GM19043 (cell line): ENCODE results near the gene LBP.
"Not testable (repeated sequence)": the region's sequence is repeated elsewhere in the genome, so short reads cannot be mapped to it uniquely, and the experiment has no call there.

Experiments
- ATAC-seq: cut with Tn5 transposase; IDR thresholded peaks from one replicate; pipeline ENCODE4 v1.9.1; 2021; ENCODE audit warnings: low read depth; ENCODE audit not compliant: unreplicated experiment

Gene LBP

GRCh38 chr20:38317422-38317821 is 28.9 kb upstream of the LBP start:
- no peak for ATAC-seq

- ATAC-seq: no peak
Measured at GRCh38 chr20:38320221-38320620, 26.1 kb upstream of the LBP start.

- no peak for ATAC-seq
Measured at GRCh38 chr20:38321959-38322598, 24.2 kb upstream of the LBP start.

DNA sequence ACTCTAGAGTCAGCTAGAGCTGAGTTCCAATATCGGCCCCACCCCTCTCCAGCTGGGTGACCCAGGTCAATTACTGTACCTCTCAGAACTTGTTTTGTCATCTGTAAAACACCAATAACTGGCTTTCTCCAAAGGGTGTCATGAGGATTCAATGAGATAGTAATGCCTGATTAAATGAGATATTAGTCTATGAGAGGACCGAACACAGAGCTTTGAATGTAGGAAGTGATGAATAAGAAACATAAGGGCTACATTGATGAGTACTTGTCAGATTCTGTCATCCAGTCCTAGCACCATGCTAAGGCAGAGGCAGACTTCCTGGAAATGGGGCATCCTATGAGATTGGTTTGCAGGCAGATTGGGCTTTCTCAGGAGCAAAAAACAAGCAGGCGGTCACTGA is 22.1 kb upstream of the LBP start:
- no peak for ATAC-seq

DNA sequence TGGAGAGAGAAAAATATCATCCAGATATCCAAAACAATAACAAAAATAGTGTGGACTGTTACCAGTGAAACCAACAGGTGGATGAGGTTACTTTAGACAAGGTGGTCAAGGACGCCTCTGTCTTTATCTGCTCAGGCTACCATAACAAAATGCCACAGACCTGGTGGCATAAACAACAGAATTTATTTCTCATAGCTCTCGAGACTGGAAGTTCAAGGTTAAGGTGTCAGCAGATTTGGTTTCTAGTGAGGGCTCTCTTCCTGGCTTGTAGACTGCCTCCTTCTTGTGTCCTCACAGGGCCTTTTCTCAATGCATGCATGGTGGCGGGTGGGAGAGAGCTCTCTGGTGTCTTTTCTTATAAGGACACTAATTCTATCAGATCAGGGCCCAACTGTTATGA is 21.1 kb upstream of the LBP start:
- no peak for ATAC-seq

GRCh38 chr20:38325905-38326304 is 20.4 kb upstream of the LBP start:
- no peak for ATAC-seq

DNA sequence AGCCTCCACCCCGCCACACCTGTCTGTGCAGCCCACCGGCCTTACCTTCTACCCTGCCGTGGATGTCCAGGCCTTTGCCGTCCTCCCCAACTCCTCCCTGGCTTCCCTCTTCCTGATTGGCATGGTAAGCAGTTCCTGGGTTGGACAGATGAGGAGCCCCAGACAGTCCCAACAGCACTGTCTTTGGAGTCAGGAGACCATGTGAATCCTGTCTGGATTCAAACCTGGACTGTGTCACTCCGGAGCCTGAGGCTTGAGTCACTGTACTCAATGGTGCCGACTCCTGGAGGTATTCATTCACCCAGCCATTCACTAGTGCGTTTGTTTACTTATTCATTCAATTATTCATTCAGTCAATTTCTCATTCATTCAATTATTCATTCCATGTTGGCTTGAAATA is 20.0 kb upstream of the LBP start:
- ATAC-seq: no peak

DNA sequence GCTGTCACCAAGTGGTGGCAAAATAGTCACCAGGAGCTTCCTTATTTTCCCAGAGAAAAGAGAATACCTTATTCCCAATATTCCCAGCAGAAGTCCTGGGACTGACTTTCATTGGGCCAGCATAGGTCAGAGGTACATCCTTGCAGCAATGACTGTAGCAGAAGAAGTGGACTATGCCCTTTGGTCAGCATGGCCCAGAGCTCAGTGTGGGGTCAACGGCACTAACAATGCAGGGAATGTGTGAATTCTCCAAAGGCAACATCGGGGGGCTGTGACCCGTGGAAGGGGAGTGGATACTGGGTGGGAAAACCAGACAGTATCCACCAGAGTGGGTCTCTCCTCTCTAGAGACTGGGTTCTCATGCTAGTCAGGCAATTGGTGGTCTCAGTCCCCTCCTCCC is 15.6 kb upstream of the LBP start:
- ATAC-seq: no peak

GRCh38 chr20:38331245-38331644 is 15.0 kb upstream of the LBP start:
- ATAC-seq: no peak

GRCh38 chr20:38331814-38332213 is 14.5 kb upstream of the LBP start:
- no peak for ATAC-seq

DNA sequence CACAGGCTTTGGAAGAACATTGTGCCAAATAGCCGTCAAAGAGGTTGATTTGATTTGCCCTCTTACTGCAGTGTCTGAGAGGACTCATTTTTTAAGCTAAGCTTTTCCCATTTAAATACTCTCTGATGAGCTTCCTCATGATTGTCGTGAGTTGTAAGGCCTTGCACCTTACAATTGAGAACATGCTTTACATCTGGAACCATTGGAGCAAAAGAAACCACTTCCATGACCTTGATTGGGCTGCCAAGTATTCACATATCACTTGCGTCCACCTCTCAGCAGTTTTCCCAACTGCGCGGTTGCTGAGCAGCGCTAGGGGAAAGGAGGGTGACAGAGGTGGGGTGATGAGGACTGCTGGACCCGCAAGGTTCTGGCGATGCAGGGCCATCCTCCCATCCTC is 12.3 kb upstream of the LBP start:
- no peak for ATAC-seq

DNA sequence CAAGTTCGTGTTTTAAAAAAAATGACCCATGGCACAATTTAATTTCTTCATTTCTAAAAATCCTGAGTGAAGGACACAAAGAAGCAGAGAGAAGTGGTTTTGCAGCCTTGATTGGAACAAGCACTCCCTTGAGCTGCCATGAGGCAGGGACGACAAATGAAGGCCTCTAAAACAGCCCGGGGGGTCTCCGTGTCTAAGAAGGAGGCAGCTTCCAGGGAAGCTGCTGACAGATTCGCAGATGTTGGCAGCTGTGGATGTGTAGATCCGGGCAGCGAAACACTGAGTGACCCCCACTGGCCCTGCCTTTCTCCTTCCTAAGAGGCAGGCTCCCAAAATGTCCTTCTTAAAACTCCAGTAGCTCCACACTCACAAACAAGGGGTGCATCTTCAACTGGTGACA is 9.6 kb upstream of the LBP start:
- ATAC-seq: no peak

DNA sequence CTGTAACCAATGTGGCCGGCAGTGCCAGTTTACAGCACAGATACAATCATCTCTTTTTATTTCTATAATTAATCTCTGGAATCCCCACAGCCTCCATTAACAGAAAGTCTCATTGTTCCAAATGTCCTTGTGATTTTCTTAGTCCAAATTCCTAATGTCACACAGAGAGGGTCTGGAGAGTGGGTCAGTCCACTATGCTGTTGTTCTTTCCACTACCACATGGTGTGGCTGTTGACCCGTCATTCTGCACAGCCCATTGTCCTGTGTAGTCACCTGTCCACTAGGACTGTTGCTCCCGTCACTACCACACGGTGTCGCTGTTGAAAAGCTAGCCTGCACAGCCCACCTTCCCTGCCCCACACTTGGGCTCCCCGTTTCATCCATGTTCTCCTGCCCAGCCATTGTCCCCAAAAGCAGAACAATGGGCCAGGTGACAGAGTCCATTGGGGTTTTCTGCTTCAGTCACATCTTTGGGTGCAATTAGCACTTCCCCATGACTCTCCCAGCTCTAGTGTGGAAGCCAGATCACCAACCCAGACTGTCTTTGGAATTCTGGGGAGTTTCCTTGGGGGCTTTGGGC is 8.6 kb upstream of the LBP start:
- ATAC-seq: no peak

- no peak for ATAC-seq
Measured at GRCh38 chr20:38338849-38339520, 7.3 kb upstream of the LBP start.

DNA sequence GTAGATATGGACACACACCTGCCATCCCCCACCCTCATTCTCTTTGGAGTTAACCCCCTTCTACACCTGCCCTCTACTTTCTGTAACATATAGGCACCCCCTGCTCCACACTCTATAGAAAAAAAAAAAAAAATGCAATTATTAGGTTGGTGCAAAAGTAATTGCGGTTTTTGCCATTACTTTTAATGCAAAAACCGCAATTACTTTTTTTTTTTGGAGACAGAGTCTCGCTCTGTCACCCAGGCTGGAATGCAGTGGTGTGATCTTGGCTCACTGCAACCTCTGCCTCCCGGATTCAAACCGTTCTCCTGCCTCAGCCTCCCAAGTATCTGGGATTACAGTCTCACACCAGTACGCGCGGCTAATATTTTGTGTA is 6.8 kb upstream of the LBP start:
- ATAC-seq: not testable (repeated sequence)

GRCh38 chr20:38339997-38340396 is 6.3 kb upstream of the LBP start:
- no peak for ATAC-seq

GRCh38 chr20:38340693-38341092 is 5.6 kb upstream of the LBP start:
- ATAC-seq: no peak

DNA sequence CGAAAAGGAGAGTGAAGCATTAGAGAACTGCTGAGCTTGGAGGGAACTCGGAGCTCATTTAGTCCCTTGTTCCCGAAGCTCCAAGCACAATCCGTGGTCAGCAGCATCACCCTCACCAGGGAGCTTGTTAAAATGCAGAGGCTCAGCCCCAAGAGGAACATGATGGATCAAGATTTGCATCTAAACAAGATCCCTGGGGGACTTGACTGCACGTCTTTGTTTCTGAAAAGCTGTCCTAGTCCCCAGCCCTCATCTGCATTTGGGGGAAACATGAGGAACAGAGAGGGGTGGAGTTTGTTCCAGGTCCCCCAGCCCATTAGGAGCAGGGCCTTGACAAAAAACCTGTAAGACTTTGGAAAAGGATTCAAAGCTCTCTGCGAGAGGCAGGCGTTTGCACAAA is 4.1 kb upstream of the LBP start:
- no peak for ATAC-seq

DNA sequence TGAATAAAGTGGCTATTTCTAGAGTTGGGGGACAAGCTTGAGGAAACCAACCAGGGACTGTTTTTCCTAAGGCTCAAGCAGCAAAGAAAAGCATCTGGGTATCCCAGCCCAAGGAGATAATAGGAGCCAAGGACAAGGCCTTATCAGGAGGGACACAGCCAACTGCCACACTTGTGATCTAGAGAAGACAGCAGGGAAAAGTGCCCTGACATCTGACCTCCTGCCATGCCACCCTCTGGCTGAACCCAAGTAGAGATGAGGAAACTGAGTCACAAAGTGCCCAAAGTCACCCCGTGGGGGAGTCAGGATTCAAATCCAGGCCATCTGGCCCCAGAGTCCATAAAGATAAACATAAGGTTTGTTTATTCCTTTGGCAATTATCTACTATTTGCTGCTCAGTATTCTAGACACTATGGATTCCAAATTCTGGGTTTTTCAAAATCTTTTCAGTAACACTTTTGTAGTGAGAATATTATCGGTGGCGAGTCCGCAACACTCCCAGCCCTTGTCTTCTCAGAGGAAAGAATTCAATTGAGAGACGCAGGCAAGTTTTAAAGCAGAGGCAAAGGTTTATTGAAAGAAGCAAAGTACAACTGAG is 3.5 kb upstream of the LBP start:
- ATAC-seq: no peak

DNA sequence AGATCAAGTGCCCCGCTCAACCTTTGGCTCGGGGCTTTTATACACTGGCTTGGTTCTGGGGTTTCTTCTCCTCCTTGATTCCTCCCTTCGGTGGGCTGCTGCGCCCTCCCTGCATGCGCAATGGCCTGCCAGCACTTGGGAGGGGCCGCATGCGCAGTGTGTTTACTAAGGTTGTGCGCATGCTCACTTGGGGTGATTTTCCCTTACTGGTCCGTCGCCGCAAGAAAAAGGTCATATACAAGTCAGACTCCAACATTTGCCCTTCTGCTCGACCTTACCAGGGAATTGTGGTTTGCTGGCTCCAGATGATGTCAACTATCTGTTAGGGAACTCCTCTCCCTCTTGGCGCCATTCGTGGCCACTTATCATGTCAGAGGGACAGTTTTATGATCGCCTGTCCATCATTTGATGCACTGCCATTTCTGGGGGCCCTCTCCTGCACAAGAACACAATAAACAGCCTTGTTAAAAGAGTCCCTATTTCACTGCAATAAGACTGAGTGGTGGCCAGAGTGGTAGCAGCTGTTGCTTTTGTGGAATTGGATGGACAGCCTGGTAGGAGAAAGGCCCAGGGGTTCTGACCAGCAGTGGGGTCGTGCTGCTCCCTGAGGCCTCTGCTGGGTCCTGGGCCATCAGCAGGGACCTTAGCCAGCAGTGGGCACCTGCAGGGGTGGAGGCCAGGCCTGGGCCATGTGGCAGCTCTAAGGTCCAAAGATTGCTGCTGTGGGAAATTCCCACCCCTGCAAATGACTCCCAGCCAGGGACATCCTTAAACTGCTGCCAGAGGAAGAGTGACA is 2.8 kb upstream of the LBP start:
- no peak for ATAC-seq

DNA sequence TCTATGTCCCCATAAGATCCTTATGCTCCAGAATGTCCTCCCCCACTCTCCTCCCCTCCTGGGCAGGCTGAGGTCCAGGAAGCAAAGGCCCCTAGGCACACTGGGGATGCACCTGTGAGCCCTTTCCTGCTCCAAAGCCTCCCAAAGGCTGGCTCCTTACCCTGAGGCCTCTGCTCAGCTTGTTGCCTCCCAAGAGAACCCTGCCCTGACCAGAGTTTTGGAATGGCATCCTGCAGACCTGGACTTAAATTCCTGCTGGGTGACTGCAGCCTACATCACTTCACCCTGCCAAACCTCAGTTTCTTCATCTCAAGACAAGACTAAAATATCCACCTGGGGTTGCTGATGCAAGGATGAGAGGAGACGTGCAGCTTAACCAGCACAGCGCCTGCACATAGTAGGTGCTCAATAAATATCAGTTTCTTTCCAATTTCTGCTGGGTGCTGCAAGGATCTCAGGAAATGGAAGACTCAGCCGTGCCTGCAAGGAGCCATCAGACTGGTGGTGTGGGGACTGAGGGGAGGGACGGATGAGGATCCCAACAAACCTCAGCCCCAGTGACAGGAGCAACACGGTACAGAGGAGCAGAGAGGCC is 2.1 kb upstream of the LBP start:
- ATAC-seq: no peak
